ENCODE measurements around the gene KAT14.

DNA sequence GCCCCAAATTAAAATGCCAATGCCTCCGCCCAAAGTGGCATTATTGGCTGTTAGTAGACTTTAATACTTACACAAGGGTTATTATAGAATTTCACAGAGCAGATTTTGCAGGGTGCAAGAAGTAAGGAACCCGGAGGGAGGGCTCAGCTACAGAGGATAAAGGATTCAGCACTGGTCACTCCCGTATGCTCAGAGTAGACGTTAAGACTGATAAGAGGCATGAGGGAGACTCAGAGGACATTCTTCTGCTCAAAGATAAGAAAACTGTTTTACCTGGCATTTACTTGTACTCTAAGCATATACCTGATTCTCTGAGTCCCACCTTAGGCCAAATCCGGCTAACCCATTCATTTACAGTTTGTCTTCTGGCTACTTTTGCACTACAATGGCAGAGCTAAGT, 43.5 kb upstream of the KAT14 start:
- TF ChIP-seq CTCF (IDR thresholded peaks at IDR 0.05): no peak
- TF ChIP-seq EP300 (IDR thresholded peaks at IDR 0.05): no peak
- TF ChIP-seq POLR2AphosphoS5 (IDR thresholded peaks at IDR 0.05): no peak

All from gastroesophageal sphincter (tissue), 3 donors.